Panc1 (cell line): ENCODE measurements around the gene SCP2. TPM values are rescaled to one million over a fixed set of nuclear protein-coding genes. Genes with fewer than 3 reads are reported as not detected.

Experiments used
- ATAC-seq: fragments of 200-7000 bp; cut with Tn5 transposase; 2 replicates; pipeline ENCODE4 v1.9.1; 2020; ENCODE audit warnings: mild to moderate bottlenecking, moderate library complexity
- BruUV-seq: library from RNA; stranded (reverse); fragments of 400-500 nt; replicated peaks from 2 replicates; lab custom pipeline; 2021; lab: Mats Ljungman, UMichigan
- CTCF ChIA-PET: fragments of 300-600 bp; sonication (Branson Sonifier 250); formaldehyde crosslinking; loops from one replicate; lab custom pipeline; 2022; ENCODE audit warnings: antibody characterized with exemption; lab: Charles Lee
- POLR2A ChIA-PET: fragments of 300-600 bp; sonication (Branson Sonifier 250); formaldehyde crosslinking; loops from one replicate; lab custom pipeline; 2022; ENCODE audit warnings: antibody characterized with exemption; lab: Charles Lee
- DNase-seq: peaks from one replicate; pipeline ENCODE4 v3.0.0-alpha.2; 2010; ENCODE audit warnings: low read depth, low spot score
- H3K27ac ChIP-seq: 2 replicates; pipeline ENCODE4 v1.5.1; 2011; ENCODE audit warnings: mild to moderate bottlenecking, low read length, inconsistent platforms
- H3K27me3 ChIP-seq: fragments of 200-500 bp; sonication (Bioruptor generic); 2 replicates; pipeline ENCODE4 v1.6.0; 2014; ENCODE audit warnings: low read length, inconsistent platforms; ENCODE audit not compliant: control insufficient read depth, insufficient read depth
- H3K36me3 ChIP-seq: fragments of 200-500 bp; sonication (Bioruptor generic); 2 replicates; pipeline ENCODE4 v1.5.1; 2014; ENCODE audit warnings: inconsistent platforms, mild to moderate bottlenecking, low read length, moderate library complexity; ENCODE audit not compliant: control insufficient read depth, insufficient read depth
- H3K4me1 ChIP-seq: 2 replicates; pipeline ENCODE4 v1.5.1; 2011; ENCODE audit warnings: inconsistent platforms, mild to moderate bottlenecking, low read length, moderate library complexity; ENCODE audit not compliant: control insufficient read depth, insufficient read depth
- H3K4me3 ChIP-seq, 2 experiments: 2 replicates each; pipeline ENCODE4 v1.5.1; 2011 to 2012; ENCODE audit warnings: low read depth in 2 of 2, low read length in 2 of 2, mild to moderate bottlenecking in 2 of 2, inconsistent platforms in 1 of 2, moderate library complexity in 1 of 2
- H3K9me3 ChIP-seq: fragments of 200-500 bp; sonication (Bioruptor generic); 2 replicates; pipeline ENCODE4 v1.5.1; 2014; ENCODE audit warnings: low read depth, mild to moderate bottlenecking, inconsistent platforms, low read length, moderate library complexity; ENCODE audit not compliant: control insufficient read depth, insufficient read depth
- POLR2AphosphoS5 ChIP-seq: IDR thresholded peaks from 2 replicates; pipeline ENCODE4 v1.6.1; 2012; ENCODE audit warnings: mild to moderate bottlenecking, low read depth, low read length, moderate library complexity
- REST ChIP-seq, 2 experiments: IDR thresholded peaks; 2 replicates each; pipeline ENCODE4 v1.6.1; 2011 to 2012; ENCODE audit warnings: low read depth in 2 of 2, control low read depth in 1 of 2, low read length in 1 of 2, mild to moderate bottlenecking in 1 of 2, moderate library complexity in 1 of 2; ENCODE audit not compliant: insufficient read depth in 1 of 2
- SIN3A ChIP-seq: IDR thresholded peaks from 2 replicates; pipeline ENCODE4 v1.6.1; 2012; ENCODE audit warnings: low read depth, mild to moderate bottlenecking, low read length, moderate library complexity, borderline replicate concordance; ENCODE audit not compliant: insufficient read depth
- TCF7L2 ChIP-seq: IDR thresholded peaks from 2 replicates; pipeline ENCODE4 v1.6.1; 2011; ENCODE audit warnings: mild to moderate bottlenecking, low read depth, low read length, inconsistent platforms
- in situ Hi-C: cut with HindIII; loops from 2 replicates; pipeline ENCODE4 v1.10.0; 2016; ENCODE audit warnings: low sequenced_read_pairs, low pct_unique_long_range_greater_than_20kb
- intact Hi-C: fragments of 100-400 bp; cut with micrococcal nuclease; formaldehyde crosslinking; loops from one replicate; pipeline ENCODE4 v1.10.0; 2022; ENCODE audit not compliant: unreplicated experiment
- total RNA-seq: library from RNA; stranded (reverse); gene quantifications from one replicate; pipeline ENCODE4 v1.2.1, GENCODE V29; 2021; ENCODE audit not compliant: unreplicated experiment
- TF ChIP-seq, protein P1 (sequence below): fragments of 450-650 bp; IDR thresholded peaks from 2 replicates; pipeline ENCODE4 v1.5.1; 2017; ENCODE audit warnings: mild to moderate bottlenecking

Gene SCP2
- total RNA-seq, 1 experiment from 2014 or later = 88.7 TPM

GRCh38 chr1:52920791-52921291, 6.2 kb upstream of the SCP2 start:
- H3K27ac ChIP-seq = peak overlapping the region; percentile 74
- CTCF ChIA-PET = interaction anchor here (0.5 to 1.1 kb wide), 3 partner anchors 53 to 219 kb away, joined by 3 to 12 read pairs (median 9); no protein-coding TSS in a partner anchor

GRCh38 chr1:52925571-52926005, 1.5 kb upstream of the SCP2 start:
- in situ Hi-C loops (no loop called here), intact Hi-C loops (loop anchor here (10.0 kb wide), 1 partner anchor 249 kb away; no protein-coding TSS in a partner anchor)
- no peak for ATAC-seq
- POLR2A ChIA-PET = no interaction called here
- Histone ChIP-seq H3K4me1 (peaks cover 11% of the 10 kb centered on the region), H3K27me3 (no peaks in the 10 kb centered on the region), H3K27ac (peak overlapping the region; percentile 20; the same call in 1 of the 2 replicates), H3K36me3 (no peaks in the 10 kb centered on the region), H3K9me3 (no peaks in the 10 kb centered on the region), H3K4me3 (no peak overlapping the region)
- TF ChIP-seq TCF7L2 (no peak), POLR2AphosphoS5 (no peak), SIN3A (no peak), REST (IDR thresholded peaks at IDR 0.05; ENCODE audit: insufficient read depth in 1 of 2, low read depth in 2 of 2, low read length in 1 of 2) (no peak)
- TF ChIP-seq, protein P1, sequence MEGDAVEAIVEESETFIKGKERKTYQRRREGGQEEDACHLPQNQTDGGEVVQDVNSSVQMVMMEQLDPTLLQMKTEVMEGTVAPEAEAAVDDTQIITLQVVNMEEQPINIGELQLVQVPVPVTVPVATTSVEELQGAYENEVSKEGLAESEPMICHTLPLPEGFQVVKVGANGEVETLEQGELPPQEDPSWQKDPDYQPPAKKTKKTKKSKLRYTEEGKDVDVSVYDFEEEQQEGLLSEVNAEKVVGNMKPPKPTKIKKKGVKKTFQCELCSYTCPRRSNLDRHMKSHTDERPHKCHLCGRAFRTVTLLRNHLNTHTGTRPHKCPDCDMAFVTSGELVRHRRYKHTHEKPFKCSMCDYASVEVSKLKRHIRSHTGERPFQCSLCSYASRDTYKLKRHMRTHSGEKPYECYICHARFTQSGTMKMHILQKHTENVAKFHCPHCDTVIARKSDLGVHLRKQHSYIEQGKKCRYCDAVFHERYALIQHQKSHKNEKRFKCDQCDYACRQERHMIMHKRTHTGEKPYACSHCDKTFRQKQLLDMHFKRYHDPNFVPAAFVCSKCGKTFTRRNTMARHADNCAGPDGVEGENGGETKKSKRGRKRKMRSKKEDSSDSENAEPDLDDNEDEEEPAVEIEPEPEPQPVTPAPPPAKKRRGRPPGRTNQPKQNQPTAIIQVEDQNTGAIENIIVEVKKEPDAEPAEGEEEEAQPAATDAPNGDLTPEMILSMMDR = no peak
- BruUV-seq = no TSS peak
- CTCF ChIA-PET = interaction anchor here (0.7 kb wide), 1 partner anchor 853 kb away, joined by 3 read pairs; no protein-coding TSS in a partner anchor
- no peak for DNase-seq

More at GRCh38 chr1:52920791-52921291, 6.2 kb upstream of the SCP2 start:
- intact Hi-C loops (loop anchor here (10.0 kb wide), 1 partner anchor 254 kb away; no protein-coding TSS in a partner anchor), in situ Hi-C loops (no loop called here)
- no peaks in the 10 kb centered on the region for H3K9me3 ChIP-seq
- H3K27me3 ChIP-seq = no peaks in the 10 kb centered on the region
- ATAC-seq (peak; percentile 81), DNase-seq (no peak)
- TF ChIP-seq, protein P1 = no peak
- TF ChIP-seq TCF7L2 = no peak
- no peak for TF ChIP-seq POLR2AphosphoS5
- TF ChIP-seq SIN3A = no peak; the same call in 1 of the 2 replicates
- no peak for TF ChIP-seq REST (IDR thresholded peaks at IDR 0.05; ENCODE audit: insufficient read depth in 1 of 2, low read depth in 2 of 2, low read length in 1 of 2)
- peak overlapping the region; percentile 62 to 81 for H3K4me3 ChIP-seq
- peaks cover 9% of the 10 kb centered on the region for H3K4me1 ChIP-seq
- H3K36me3 ChIP-seq = no peaks in the 10 kb centered on the region
- BruUV-seq = no TSS peak
- POLR2A ChIA-PET = no interaction called here
